Pancreas (tissue), 10 donors: ENCODE data around the gene SDCBP2. TPM values are rescaled to one million over a fixed set of nuclear protein-coding genes. Genes with fewer than 3 reads are reported as not detected.
A peak's percentile ranks its signal among the peaks of the same experiment; 100 is the strongest.

Experiments used
- ATAC-seq, 4 donors: fragments of 200-7000 bp; cut with Tn5 transposase; one replicate each; pipeline versions ENCODE4 v1.8.0 to v1.9.1; 2020; ENCODE audit warnings: mild to moderate bottlenecking in 4 of 4, moderate library complexity in 4 of 4
- DNase-seq, 6 donors: peaks; one replicate each; pipeline ENCODE4 v3.0.0-alpha.2; 2020
- FAIRE-seq: peaks from 2 replicates; lab custom pipeline; 2012; peaks lifted over from hg19 to GRCh38; lab: Jason Lieb, UNC
- H3K27ac ChIP-seq, 4 donors: fragments of 200-600 bp; sonication (generic); 1 replicate in 3 of 4; 2 replicates in 1 of 4; pipeline versions ENCODE4 v1.5.0 to v1.8.0; 2020
- H3K27me3 ChIP-seq, 4 donors: fragments of 200-600 bp; one replicate each; pipeline ENCODE4 v1.8.0; 2021
- H3K36me3 ChIP-seq, 3 donors: fragments of 200-600 bp; sonication (generic) in 1 of 3; one replicate each; pipeline versions ENCODE4 v1.5.0 to v1.8.0; 2020 to 2021
- H3K4me1 ChIP-seq, 3 donors: fragments of 200-600 bp; one replicate each; pipeline ENCODE4 v1.8.0; 2021
- H3K4me3 ChIP-seq, 4 donors: fragments of 200-600 bp; sonication (generic) in 2 of 4; one replicate each; pipeline versions ENCODE4 v1.5.0 to v1.8.0; 2020 to 2021
- H3K9me3 ChIP-seq, 4 donors: fragments of 200-600 bp; one replicate each; pipeline ENCODE4 v1.8.0; 2021
- WGBS, 2 donors: extraction: QIAGEN DNeasy Blood & Tissue Kit; methylation state at CpG; one replicate each; pipeline ENCODE4 v1.1.7; 2013; 5-methylcytosine and 5-hydroxymethylcytosine counted together
- intact Hi-C, 3 donors: fragments of 100-400 bp; cut with DNase I; formaldehyde crosslinking; loops; one replicate each; pipeline versions ENCODE4 v1.11.1 to v1.14.2; 2022
- polyA plus RNA-seq, 2 donors: library from polyadenylated mRNA; stranded (reverse); fragments of 200-250 nt; gene quantifications; one replicate each; pipeline ENCODE4 v1.2.3, GENCODE V29; 2013
- total RNA-seq, 6 donors: library from RNA; stranded (reverse); fragmentation: NEBNext Ultra II Directional in 4 of 6; extraction: Animal tissue kit (Norgen Biotek cat#: 25700) in 4 of 6; gene quantifications; one replicate each; pipeline versions ENCODE4 v1.2.1 to v1.2.4, GENCODE V29; 2021 to 2023
- TF ChIP-seq, protein P1 (sequence below), 4 donors: fragments of 200-600 bp; sonication (generic) in 3 of 4; IDR thresholded peaks; one replicate each; pipeline versions ENCODE4 v1.5.0 to v1.8.0; 2021; ENCODE audit warnings: antibody characterized with exemption in 4 of 4
- donor health status: healthy with polysubstance abuse.
- donor health status: DM: no; HTN: no; CAD: no; lungs with moderate emphysema.
- donor health status: DM: no; HTN: no; CAD: no.
- donor health status: control.
- donor health status: control.
- donor health status: Bipolar disorder and iron deficiency.
- donor health status: DM: yes; HTN: yes; CAD: no.
- donor health status: DM: no; HTN: no; CAD: no.
- donor health status: DM: no; HTN: no; CAD: no.
- donor health status: DM: yes; HTN: yes; CAD: no.

SDCBP2 gene
- total and polyA plus RNA-seq, 8 donors: 4.7 to 23.8 (median 12.0) TPM

GRCh38 chr20:1272368-1273100 lies 56.4 kb downstream of the SDCBP2 start:
- no peak overlapping the region for H3K27ac ChIP-seq
- no peak overlapping the region for H3K4me3 ChIP-seq
- intact Hi-C loops: no loop called here
- 79 to 85% methylated on average over 6 of the region's 6 CpGs for WGBS, 2 donors
- DNase-seq (no peak), FAIRE-seq (no peak), ATAC-seq (no peak)
- no peaks in the 10 kb centered on the region for H3K4me1 ChIP-seq
- H3K27me3 ChIP-seq: no peaks in the 10 kb centered on the region
- H3K9me3 ChIP-seq: no peaks in the 10 kb centered on the region
- no peaks in the 10 kb centered on the region for H3K36me3 ChIP-seq
- TF ChIP-seq, protein P1, sequence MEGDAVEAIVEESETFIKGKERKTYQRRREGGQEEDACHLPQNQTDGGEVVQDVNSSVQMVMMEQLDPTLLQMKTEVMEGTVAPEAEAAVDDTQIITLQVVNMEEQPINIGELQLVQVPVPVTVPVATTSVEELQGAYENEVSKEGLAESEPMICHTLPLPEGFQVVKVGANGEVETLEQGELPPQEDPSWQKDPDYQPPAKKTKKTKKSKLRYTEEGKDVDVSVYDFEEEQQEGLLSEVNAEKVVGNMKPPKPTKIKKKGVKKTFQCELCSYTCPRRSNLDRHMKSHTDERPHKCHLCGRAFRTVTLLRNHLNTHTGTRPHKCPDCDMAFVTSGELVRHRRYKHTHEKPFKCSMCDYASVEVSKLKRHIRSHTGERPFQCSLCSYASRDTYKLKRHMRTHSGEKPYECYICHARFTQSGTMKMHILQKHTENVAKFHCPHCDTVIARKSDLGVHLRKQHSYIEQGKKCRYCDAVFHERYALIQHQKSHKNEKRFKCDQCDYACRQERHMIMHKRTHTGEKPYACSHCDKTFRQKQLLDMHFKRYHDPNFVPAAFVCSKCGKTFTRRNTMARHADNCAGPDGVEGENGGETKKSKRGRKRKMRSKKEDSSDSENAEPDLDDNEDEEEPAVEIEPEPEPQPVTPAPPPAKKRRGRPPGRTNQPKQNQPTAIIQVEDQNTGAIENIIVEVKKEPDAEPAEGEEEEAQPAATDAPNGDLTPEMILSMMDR (IDR thresholded peaks at IDR 0.05): no peak

DNA sequence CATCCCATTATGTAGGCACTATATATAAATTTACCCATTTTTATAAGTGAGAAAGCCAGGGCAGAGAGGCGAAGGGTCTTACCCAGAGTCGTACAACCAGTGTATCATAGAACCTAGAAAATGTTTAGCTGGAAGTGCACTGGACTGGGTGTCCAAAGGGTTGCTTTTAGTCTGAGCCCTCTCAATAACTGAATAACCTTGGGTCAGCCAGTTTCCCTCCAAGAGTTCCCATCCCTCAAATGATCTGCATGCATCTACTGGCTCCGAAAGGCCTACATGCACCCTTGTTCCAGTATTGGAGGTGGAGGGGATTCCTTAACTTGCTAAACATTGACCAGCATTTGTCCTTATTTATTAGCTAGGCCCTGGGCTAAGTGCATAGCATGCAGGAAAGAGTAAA lies 59.1 kb downstream of the SDCBP2 start:
- DNase-seq (no peak), ATAC-seq (no peak), FAIRE-seq (no peak)
- no peaks in the 10 kb centered on the region for H3K9me3 ChIP-seq
- TF ChIP-seq, protein P1 (IDR thresholded peaks at IDR 0.05): no peak
- no peak overlapping the region for H3K4me3 ChIP-seq
- H3K36me3 ChIP-seq: no peaks in the 10 kb centered on the region
- H3K4me1 ChIP-seq: peaks cover 0 to 4% (median 0%) of the 10 kb centered on the region in 3 donors
- H3K27ac ChIP-seq: no peak overlapping the region
- 91 to 95% methylated on average over 3 of the region's 3 CpGs for WGBS, 2 donors
- intact Hi-C loops: no loop called here
- H3K27me3 ChIP-seq: no peaks in the 10 kb centered on the region

GRCh38 chr20:1269235-1269634 lies 59.7 kb downstream of the SDCBP2 start:
- Histone ChIP-seq H3K9me3 (no peaks in the 10 kb centered on the region), H3K27ac (no peak overlapping the region), H3K4me1 (peaks cover 0 to 4% (median 0%) of the 10 kb centered on the region in 3 donors), H3K4me3 (no peak overlapping the region), H3K36me3 (no peaks in the 10 kb centered on the region), H3K27me3 (no peaks in the 10 kb centered on the region)
- intact Hi-C loops: no loop called here
- WGBS, 2 donors: 83 to 91% methylated on average over 8 of the region's 8 CpGs
- TF ChIP-seq, protein P1 (IDR thresholded peaks at IDR 0.05): no peak
- ATAC-seq: no peak
- no peak for DNase-seq
- no peak for FAIRE-seq

DNA sequence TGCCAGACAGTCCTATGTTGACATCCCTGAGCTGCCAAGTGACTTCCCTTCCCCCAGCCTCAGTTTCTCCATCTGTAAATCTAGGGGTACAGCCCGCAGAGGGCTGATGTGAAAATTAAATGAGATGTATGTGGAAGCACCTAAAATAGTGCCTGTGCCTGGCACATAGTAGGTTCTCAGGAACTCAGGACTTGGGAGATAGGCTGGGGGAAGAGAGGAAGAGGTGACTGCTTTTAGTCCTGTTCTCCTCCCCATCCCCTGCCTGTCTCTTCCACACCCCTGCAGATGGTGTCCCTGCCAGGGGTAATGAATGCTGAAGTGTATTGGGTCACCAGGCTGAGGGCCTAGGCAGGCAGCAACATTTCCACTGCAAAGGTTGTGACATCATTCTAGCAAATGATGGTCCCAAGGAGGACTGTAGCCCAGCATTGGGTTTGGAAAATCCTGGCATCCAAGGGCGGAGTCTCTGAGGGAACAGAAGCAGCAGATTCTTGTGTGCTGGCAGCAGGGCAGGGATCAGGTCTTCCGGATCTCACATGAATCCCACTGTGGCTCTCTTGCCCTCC lies 61.0 kb downstream of the SDCBP2 start:
- DNase-seq (no peak), FAIRE-seq (no peak), ATAC-seq (no peak)
- WGBS, 2 donors: 94 to 96% methylated on average over 3 of the region's 3 CpGs
- intact Hi-C loops: no loop called here
- Histone ChIP-seq H3K36me3 (no peaks in the 10 kb centered on the region), H3K27ac (no peak overlapping the region), H3K27me3 (no peaks in the 10 kb centered on the region), H3K4me1 (peaks cover 0 to 4% (median 0%) of the 10 kb centered on the region in 3 donors), H3K9me3 (no peaks in the 10 kb centered on the region), H3K4me3 (no peak overlapping the region)
- TF ChIP-seq, protein P1 (IDR thresholded peaks at IDR 0.05): no peak

GRCh38 chr20:1267161-1267560 lies 61.8 kb downstream of the SDCBP2 start:
- intact Hi-C loops: no loop called here
- TF ChIP-seq, protein P1 (IDR thresholded peaks at IDR 0.05): no peak
- ATAC-seq (no peak), DNase-seq (no peak), FAIRE-seq (no peak)
- Histone ChIP-seq H3K27ac (no peak overlapping the region), H3K4me1 (peaks cover 0 to 4% (median 0%) of the 10 kb centered on the region in 3 donors), H3K4me3 (peak overlapping the region in 1 of 4 donors; percentile 90), H3K27me3 (no peaks in the 10 kb centered on the region), H3K36me3 (no peaks in the 10 kb centered on the region), H3K9me3 (no peaks in the 10 kb centered on the region)
- WGBS, 2 donors: 77 to 84% methylated on average over 8 of the region's 8 CpGs
